ENCODE results near the gene GALNS. TPM values are rescaled to one million over a fixed set of nuclear protein-coding genes. Genes with fewer than 3 reads are reported as not detected.
A peak's percentile ranks its signal among the peaks of the same experiment; 100 is the strongest.

The GALNS gene
- total RNA-seq, 1 experiment from 2014 or later: 81.6 TPM

DNA sequence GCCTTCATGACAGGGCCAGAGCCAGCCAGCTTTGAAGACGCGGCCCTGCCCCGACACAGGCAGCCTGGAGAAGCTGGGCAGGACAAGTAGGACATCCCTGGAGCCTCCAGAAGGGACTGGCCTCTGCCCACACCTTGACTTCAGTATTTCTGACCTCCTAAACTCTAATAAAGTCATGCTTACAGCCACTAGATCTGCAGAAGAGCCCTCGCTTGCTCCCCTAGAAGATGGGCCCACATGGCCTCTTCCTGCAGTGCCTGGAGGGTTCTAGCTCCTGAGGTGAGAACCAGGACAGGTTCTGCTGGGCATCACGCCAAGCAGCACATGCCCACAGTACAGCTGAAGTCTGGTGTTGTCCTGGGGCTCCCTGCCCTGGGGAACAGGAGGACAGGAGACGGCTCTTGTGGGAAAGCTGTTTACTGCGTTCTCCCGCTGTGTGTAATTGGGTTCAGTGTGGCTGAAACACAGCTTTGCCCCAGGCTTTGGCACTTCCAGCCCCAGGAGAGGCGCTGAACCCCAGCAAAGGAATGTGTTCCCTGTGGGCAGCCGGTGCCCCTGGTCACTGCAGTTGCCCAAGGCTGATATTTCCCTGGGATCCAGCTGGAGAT is 47.6 kb downstream of the GALNS start:
- H3K9me3 ChIP-seq (ENCODE audit: control insufficient read depth, insufficient read depth, low read depth, low read length): no peaks in the 10 kb centered on the region
- CTCF ChIA-PET: interaction anchor here (0.7 to 1.8 kb wide), 2 partner anchors 72 to 263 kb away, joined by 3 to 7 read pairs; no protein-coding TSS in a partner anchor
- H3K36me3 ChIP-seq (ENCODE audit: control insufficient read depth, insufficient read depth, low read length): peaks cover 7% of the 10 kb centered on the region; the same call in 1 of the 2 replicates
- in situ Hi-C loops (cut with HindIII; ENCODE audit: low pct_unique_long_range_greater_than_20kb, low sequenced_read_pairs) (no loop called here), intact Hi-C loops (cut with micrococcal nuclease; ENCODE audit: unreplicated experiment) (no loop called here)
- H3K4me3 ChIP-seq (ENCODE audit: low read depth in 2 of 2, low read length in 2 of 2): no peak overlapping the region
- H3K27ac ChIP-seq (ENCODE audit: low read length): peak overlapping the region; percentile 54; the same call in 1 of the 2 replicates
- peak; percentile 47 for TF ChIP-seq POLR2AphosphoS5 (IDR thresholded peaks at IDR 0.05; ENCODE audit: low read depth, low read length)
- TF ChIP-seq TCF7L2 (IDR thresholded peaks at IDR 0.05; ENCODE audit: low read depth, low read length): no peak
- TF ChIP-seq, protein P1, sequence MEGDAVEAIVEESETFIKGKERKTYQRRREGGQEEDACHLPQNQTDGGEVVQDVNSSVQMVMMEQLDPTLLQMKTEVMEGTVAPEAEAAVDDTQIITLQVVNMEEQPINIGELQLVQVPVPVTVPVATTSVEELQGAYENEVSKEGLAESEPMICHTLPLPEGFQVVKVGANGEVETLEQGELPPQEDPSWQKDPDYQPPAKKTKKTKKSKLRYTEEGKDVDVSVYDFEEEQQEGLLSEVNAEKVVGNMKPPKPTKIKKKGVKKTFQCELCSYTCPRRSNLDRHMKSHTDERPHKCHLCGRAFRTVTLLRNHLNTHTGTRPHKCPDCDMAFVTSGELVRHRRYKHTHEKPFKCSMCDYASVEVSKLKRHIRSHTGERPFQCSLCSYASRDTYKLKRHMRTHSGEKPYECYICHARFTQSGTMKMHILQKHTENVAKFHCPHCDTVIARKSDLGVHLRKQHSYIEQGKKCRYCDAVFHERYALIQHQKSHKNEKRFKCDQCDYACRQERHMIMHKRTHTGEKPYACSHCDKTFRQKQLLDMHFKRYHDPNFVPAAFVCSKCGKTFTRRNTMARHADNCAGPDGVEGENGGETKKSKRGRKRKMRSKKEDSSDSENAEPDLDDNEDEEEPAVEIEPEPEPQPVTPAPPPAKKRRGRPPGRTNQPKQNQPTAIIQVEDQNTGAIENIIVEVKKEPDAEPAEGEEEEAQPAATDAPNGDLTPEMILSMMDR (IDR thresholded peaks at IDR 0.05): no peak
- 0 out of 2 replicates have a peak, but pooled peaks have one; percentile 13 for TF ChIP-seq SIN3A (IDR thresholded peaks at IDR 0.05; ENCODE audit: borderline replicate concordance, insufficient read depth, low read depth, low read length)
- TF ChIP-seq, protein P2, sequence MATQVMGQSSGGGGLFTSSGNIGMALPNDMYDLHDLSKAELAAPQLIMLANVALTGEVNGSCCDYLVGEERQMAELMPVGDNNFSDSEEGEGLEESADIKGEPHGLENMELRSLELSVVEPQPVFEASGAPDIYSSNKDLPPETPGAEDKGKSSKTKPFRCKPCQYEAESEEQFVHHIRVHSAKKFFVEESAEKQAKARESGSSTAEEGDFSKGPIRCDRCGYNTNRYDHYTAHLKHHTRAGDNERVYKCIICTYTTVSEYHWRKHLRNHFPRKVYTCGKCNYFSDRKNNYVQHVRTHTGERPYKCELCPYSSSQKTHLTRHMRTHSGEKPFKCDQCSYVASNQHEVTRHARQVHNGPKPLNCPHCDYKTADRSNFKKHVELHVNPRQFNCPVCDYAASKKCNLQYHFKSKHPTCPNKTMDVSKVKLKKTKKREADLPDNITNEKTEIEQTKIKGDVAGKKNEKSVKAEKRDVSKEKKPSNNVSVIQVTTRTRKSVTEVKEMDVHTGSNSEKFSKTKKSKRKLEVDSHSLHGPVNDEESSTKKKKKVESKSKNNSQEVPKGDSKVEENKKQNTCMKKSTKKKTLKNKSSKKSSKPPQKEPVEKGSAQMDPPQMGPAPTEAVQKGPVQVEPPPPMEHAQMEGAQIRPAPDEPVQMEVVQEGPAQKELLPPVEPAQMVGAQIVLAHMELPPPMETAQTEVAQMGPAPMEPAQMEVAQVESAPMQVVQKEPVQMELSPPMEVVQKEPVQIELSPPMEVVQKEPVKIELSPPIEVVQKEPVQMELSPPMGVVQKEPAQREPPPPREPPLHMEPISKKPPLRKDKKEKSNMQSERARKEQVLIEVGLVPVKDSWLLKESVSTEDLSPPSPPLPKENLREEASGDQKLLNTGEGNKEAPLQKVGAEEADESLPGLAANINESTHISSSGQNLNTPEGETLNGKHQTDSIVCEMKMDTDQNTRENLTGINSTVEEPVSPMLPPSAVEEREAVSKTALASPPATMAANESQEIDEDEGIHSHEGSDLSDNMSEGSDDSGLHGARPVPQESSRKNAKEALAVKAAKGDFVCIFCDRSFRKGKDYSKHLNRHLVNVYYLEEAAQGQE (IDR thresholded peaks at IDR 0.05; ENCODE audit: insufficient read depth in 1 of 2, low read depth in 2 of 2, low read length in 1 of 2): no peak
- H3K4me1 ChIP-seq (ENCODE audit: control insufficient read depth, insufficient read depth, low read length): peaks cover 21% of the 10 kb centered on the region
- no TSS peak for BruUV-seq (replicated peaks)
- POLR2A ChIA-PET: no interaction called here
- DNase-seq (ENCODE audit: low read depth, low spot score) (no peak), ATAC-seq (no peak)
- H3K27me3 ChIP-seq (ENCODE audit: control insufficient read depth, insufficient read depth, low read length): no peaks in the 10 kb centered on the region

DNA sequence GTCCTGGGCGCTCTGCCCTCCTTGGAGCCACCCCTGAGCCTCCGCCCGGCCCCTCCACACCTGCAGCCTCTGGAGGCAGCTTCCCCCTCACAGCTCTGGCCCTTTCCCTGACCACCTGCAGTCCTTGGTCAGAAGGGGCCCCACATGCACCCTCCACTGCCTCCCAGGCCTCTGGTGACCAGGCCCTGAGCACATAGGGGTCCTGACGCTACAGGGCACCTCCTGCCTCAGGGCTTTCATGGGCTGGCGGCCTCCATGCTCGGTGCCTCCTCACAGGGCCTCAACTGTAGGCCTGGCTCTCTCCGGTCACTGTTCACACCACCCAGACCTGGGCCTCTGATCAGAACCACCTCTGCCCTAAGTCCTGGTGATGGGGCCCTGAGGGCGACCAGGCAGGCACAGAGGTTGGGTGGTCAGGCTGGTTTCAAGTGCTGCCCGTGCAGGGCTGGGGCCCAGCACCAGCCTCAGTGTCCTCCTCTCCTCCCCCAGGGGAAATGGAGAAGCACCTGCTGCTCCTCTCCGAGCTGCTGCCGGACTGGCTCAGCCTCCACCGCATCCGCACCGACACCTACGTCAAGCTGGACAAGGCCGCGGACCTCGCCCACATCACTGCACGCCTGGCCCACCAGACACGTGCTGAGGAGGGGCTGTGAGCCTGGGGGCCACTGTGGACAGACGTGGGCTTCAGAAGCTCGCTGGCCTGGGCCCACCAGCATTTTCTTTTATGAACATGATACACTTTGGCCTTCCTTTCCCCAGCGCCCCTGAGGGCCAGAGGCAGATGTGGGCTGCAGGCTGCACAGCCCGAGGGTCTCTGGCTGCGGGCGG is 48.9 kb downstream of the GALNS start:
- CTCF ChIA-PET: interaction anchor here (0.7 kb wide), 1 partner anchor 264 kb away, joined by 3 read pairs; no protein-coding TSS in a partner anchor
- intact Hi-C loops (cut with micrococcal nuclease; ENCODE audit: unreplicated experiment): no loop called here
- in situ Hi-C loops (cut with HindIII; ENCODE audit: low pct_unique_long_range_greater_than_20kb, low sequenced_read_pairs): no loop called here
- TF ChIP-seq SIN3A (IDR thresholded peaks at IDR 0.05; ENCODE audit: borderline replicate concordance, insufficient read depth, low read depth, low read length) (no peak), POLR2AphosphoS5 (IDR thresholded peaks at IDR 0.05; ENCODE audit: low read depth, low read length) (no peak), TCF7L2 (IDR thresholded peaks at IDR 0.05; ENCODE audit: low read depth, low read length) (no peak)
- TF ChIP-seq, protein P2 (IDR thresholded peaks at IDR 0.05; ENCODE audit: insufficient read depth in 1 of 2, low read depth in 2 of 2, low read length in 1 of 2): no peak
- TF ChIP-seq, protein P1 (IDR thresholded peaks at IDR 0.05): no peak
- DNase-seq (ENCODE audit: low read depth, low spot score): no peak
- POLR2A ChIA-PET: no interaction called here
- Histone ChIP-seq H3K27ac (ENCODE audit: low read length) (no peak overlapping the region; the same call in 1 of the 2 replicates), H3K4me1 (ENCODE audit: control insufficient read depth, insufficient read depth, low read length) (peaks cover 21% of the 10 kb centered on the region), H3K4me3 (ENCODE audit: low read depth in 2 of 2, low read length in 2 of 2) (no peak overlapping the region), H3K9me3 (ENCODE audit: control insufficient read depth, insufficient read depth, low read depth, low read length) (no peaks in the 10 kb centered on the region), H3K27me3 (ENCODE audit: control insufficient read depth, insufficient read depth, low read length) (no peaks in the 10 kb centered on the region), H3K36me3 (ENCODE audit: control insufficient read depth, insufficient read depth, low read length) (peaks cover 7% of the 10 kb centered on the region; the same call in 1 of the 2 replicates)
- no peak for ATAC-seq
- no TSS peak for BruUV-seq (replicated peaks)

All from Panc1 (cell line).